Frontal cortex (tissue), 4 donors: ENCODE data around the gene HKDC1. TPM values are rescaled to one million over a fixed set of nuclear protein-coding genes. Genes with fewer than 3 reads are reported as not detected.

Experiments
- DNase-seq, 2 donors: peaks; one replicate each; pipeline ENCODE4 v3.0.0; 2012; ENCODE audit warnings: low spot score in 2 of 2
- FAIRE-seq: peaks from 2 replicates; lab custom pipeline; 2012; peaks lifted over from hg19 to GRCh38; lab: Jason Lieb, UNC
- total RNA-seq: library from RNA; depleted of rRNA; stranded (reverse); fragments of >200 nt; gene quantifications from one replicate; pipeline ENCODE4 v1.2.3, GENCODE V29; 2014
- donor health status: control.
- donor health status: control.
- donor health status: control.

HKDC1 gene
- total RNA-seq, 1 donor from 2014 or later, result 0.41 TPM

- DNase-seq, result no peak
- no peak for FAIRE-seq
Observed at GRCh38 chr10:69215405-69216171, 4.5 kb upstream of the HKDC1 start.

- FAIRE-seq, result no peak
Observed at GRCh38 chr10:69216577-69217118, 3.5 kb upstream of the HKDC1 start.

GRCh38 chr10:69217119-69217754, 2.9 kb upstream of the HKDC1 start:
- no peak for FAIRE-seq

More at GRCh38 chr10:69216577-69217118, 3.5 kb upstream of the HKDC1 start:
- DNase-seq, result no peak

GRCh38 chr10:69218831-69219230, 1.3 kb upstream of the HKDC1 start:
- FAIRE-seq (no peak), DNase-seq (no peak)

More at GRCh38 chr10:69217119-69217754, 2.9 kb upstream of the HKDC1 start:
- no peak for DNase-seq

DNA sequence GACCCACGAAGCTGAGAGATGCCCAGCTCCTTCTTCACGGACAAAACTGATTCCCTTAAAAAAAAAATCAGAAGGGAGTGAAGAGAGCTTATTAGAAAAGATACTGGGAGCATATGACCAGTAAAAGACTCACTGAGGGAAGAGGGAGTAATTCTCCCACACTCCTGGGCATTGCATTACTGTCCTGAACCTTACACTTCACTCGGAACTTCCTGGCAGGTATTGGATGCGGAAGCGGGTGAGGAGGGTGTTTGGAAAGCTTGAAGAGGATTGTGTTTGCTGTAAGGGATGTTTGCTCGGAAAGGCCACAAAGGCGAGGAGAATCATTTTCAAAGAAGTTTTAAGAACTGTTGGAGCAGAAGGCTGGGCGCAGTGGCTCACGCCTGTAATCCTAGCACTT, 375 bp downstream of the HKDC1 start:
- no peak for DNase-seq
- FAIRE-seq, result no peak

DNA sequence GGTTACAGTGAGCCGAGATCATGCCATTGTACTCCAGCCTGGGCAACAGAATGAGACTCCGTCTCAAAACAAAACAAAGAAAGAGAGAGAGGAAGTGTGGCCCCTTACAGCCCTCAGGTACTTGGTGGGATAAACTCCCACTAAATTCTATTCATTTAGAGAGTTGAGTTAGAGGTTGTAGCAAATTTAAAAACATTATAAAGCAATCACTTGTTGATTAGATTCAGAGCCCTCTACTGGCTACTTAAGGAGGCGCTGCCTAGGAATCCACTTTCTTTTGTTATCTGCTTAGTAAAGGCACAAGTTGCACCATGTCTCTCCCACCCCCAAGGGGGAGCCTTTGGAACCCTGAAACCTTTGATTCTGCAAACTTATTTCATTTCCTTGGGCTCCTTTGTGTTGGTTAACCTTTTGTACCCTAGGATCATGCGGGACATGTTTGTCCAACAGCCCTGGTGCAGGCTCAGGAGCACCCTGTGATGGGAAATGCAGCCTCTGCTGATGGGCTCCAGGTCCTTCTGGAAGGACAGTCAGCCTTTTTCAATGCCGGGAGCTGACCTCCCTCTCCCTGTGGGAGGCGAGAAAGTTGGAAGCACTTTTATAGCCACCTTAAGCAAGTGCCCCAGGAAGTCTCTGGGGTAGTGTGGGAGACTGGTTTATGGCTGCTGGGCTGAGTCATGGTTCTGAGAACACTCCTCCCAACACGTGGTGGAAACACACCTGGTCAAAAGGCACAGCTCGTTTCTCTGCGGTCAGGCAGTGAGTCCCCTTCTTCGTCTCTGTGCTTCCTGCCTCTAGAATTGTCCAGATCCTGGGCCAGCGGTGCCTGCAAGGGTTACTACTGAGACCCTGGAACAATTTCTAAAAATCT, 2.3 kb downstream of the HKDC1 start:
- FAIRE-seq (no peak), DNase-seq (peak in 1 of 2 donors; percentile 46)

DNA sequence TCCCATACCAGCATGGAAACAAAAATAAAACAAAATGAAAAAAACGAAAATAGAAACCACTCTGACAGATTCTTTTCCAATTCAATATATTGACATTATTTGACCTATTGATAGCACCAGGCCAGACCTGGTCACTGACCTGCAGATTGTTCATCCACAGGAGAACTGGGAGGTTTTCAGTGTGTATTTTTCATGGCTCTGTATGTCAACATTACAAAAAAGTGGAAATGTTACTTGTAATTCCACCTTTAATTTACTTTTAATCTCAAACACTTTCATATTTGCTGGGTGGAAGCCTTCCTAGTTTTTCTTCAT, 2.9 kb downstream of the HKDC1 start:
- FAIRE-seq (no peak), DNase-seq (no peak)

GRCh38 chr10:69224862-69225657, 4.9 kb downstream of the HKDC1 start:
- no peak for DNase-seq
- FAIRE-seq, result no peak

DNA sequence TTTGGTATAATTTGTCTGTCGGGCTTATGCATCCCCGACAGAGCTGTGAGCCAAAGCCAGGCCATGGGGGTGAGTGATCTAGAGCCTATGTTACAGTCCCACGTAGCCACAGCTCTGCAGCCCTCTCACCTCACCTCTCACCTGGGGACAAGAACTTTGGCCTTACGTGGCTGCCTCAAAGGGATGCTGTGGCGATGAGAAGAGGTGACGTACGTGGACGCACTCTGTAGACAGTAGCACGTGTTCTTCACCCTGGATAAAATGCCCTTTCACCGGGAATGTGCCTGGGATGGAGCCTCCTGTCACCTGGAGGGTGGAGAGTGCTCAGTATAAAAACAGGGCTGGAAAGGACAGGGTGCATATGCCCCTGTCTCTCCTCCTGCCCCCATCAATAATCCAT, 5.5 kb downstream of the HKDC1 start:
- DNase-seq, result no peak
- FAIRE-seq, result no peak

DNA sequence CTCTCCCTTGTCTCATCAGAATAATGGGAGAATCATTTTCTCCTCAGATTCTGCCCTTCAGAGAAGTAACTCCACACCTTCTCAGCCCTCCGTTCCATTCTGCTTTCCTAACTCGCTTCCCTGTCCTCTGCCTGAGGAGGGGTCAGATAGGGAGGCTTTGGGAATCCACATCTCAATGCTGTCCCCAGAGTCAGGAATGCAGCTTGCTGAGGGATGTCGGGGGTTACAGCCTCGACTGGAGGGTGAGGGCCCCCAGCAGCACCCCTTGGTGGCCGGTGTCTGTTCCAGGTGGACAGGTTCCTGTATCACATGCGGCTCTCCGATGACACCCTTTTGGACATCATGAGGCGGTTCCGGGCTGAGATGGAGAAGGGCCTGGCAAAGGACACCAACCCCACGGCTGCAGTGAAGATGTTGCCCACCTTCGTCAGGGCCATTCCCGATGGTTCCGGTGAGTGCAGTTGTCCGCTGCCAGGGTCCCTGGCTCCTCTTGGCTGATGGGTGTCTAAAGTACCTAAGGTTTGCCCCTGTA, 6.9 kb downstream of the HKDC1 start:
- FAIRE-seq, result no peak

DNA sequence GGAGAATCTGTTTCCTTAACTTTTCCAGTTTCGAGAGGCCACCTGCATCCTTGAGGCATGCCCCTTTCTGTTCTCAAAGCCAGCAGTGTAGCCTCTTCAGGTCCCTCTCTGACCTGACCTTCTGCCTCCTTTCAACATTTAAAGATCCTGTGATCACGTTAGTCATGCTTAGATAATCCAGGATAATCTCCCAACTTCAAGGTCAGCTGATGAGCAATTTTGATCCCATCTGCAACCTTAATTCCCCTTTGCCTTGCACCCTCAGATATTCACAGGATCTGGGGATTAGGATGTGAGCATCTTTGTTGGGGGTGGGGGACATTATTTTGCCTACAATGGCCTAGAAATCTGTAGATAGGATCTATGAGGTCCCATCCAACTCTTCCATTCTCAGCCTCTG, 8.0 kb downstream of the HKDC1 start:
- FAIRE-seq, result no peak

More for the DNA sequence above, 6.9 kb downstream of the HKDC1 start:
- no peak for DNase-seq

GRCh38 chr10:69229616-69229916, 9.4 kb downstream of the HKDC1 start:
- DNase-seq (no peak), FAIRE-seq (no peak)

More for the DNA sequence above, 8.0 kb downstream of the HKDC1 start:
- DNase-seq, result no peak

DNA sequence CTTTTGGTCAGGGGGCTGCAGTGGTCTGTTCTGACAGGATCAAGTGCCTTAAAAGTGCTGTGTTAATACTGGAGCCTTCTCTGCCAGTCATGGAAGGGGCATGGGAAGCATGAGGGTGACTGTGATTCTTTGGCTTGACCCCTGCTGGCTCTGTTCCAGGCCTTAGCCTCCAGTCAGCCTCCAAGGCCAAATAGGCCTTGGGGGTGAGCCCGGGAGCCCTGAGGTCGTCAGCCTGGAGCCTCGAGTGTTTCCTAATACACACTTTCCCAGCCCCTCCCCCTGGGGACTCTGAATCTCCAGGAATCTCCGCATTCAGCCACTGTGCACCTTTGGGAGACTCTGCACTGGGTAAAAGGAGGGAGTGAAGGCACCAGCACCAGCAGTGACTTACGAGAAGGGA, 10.0 kb downstream of the HKDC1 start:
- DNase-seq (no peak), FAIRE-seq (no peak)

GRCh38 chr10:69232252-69232651, 12.1 kb downstream of the HKDC1 start:
- FAIRE-seq (no peak), DNase-seq (no peak)

GRCh38 chr10:69232736-69233480, 12.8 kb downstream of the HKDC1 start:
- no peak for DNase-seq
- no peak for FAIRE-seq

- FAIRE-seq (no peak), DNase-seq (no peak)
Observed at GRCh38 chr10:69234447-69234846, 14.3 kb downstream of the HKDC1 start.

DNA sequence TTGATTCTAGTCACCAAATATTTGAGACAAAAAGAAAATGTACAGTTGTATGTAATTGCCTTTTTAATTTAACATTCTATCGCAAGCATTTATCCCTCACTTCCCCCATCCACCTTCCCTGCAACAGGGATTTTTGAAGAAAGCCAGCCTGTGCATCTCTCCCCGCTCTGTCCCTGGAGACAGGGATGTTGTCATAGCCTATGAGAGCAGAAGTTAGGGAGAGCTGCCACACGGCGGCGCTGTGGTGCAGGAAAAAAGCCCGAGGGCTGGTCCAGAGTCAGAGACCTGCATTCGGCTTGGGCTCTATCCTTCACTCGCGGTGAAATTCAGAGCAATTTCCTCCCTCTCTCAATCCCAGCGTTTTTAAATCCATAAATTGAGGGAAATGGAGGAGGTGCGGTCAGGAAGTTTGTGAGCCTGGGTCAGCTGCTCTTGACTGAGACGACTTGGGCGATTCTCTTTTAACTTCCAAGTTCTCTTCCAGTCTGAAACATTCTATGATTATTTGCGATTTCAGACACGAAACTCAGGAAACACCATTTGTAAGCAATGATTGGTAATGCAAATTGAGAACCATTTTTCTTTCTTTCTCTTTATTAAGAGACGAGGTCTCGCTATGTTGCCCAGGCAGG, 17.5 kb downstream of the HKDC1 start:
- DNase-seq, result peak; percentile 59 to 84
- no peak for FAIRE-seq

- DNase-seq (no peak), FAIRE-seq (no peak)
Observed at GRCh38 chr10:69239136-69239535, 19.0 kb downstream of the HKDC1 start.
